ENCODE results near the gene EPHA7. TPM values are rescaled to one million over a fixed set of nuclear protein-coding genes. Genes with fewer than 3 reads are reported as not detected.

The EPHA7 gene
- total RNA-seq = not detected

GRCh38 chr6:93419304-93420162 lies at the start of gene EPHA7:
TSS of gene EPHA7 (minus strand) at chr6:93419559. CDS start at chr6:93419341, 218 bp downstream.
- peaks cover 46% of the 10 kb centered on the region for H3K27me3 Mint-ChIP-seq
- intact Hi-C loops (cut with micrococcal nuclease) = no loop called here
- ChIA-PET POLR2A (no interaction called here), CTCF (no interaction called here)
- no peaks in the 10 kb centered on the region for H3K9me3 Mint-ChIP-seq
- ATAC-seq = peak; percentile 91
- H3K27ac Mint-ChIP-seq = no peak within 1 kb of the TSS
- peaks cover 2% of the 10 kb centered on the region for H3K36me3 Mint-ChIP-seq (ENCODE audit: low read depth)
- peaks cover 16% of the 10 kb centered on the region for H3K4me1 Mint-ChIP-seq (ENCODE audit: low read depth)
- DNase-seq = peak; percentile 46
- H3K4me3 Mint-ChIP-seq = peak within 1 kb of the TSS; percentile 69
- no peak for TF ChIP-seq CTCF (IDR thresholded peaks at IDR 0.05)

- POLR2A ChIA-PET = no interaction called here
- Mint-ChIP-seq H3K27ac (no peak overlapping the region), H3K4me3 (no peak overlapping the region), H3K36me3 (ENCODE audit: low read depth) (no peaks in the 10 kb centered on the region), H3K27me3 (no peaks in the 10 kb centered on the region), H3K4me1 (ENCODE audit: low read depth) (no peaks in the 10 kb centered on the region), H3K9me3 (peaks cover 2% of the 10 kb centered on the region)
- DNase-seq (no peak), ATAC-seq (no peak)
- intact Hi-C loops (cut with micrococcal nuclease) = no loop called here
- CTCF ChIA-PET = no interaction called here
- TF ChIP-seq CTCF (IDR thresholded peaks at IDR 0.05) = no peak
Measured at GRCh38 chr6:93468291-93468690, 48.9 kb upstream of the EPHA7 start.

GRCh38 chr6:93454533-93454932 lies 35.2 kb upstream of the EPHA7 start:
- TF ChIP-seq CTCF (IDR thresholded peaks at IDR 0.05) = no peak
- H3K27me3 Mint-ChIP-seq = no peaks in the 10 kb centered on the region
- H3K36me3 Mint-ChIP-seq (ENCODE audit: low read depth) = no peaks in the 10 kb centered on the region
- no peaks in the 10 kb centered on the region for H3K4me1 Mint-ChIP-seq (ENCODE audit: low read depth)
- H3K4me3 Mint-ChIP-seq = no peak overlapping the region
- no peak for DNase-seq
- POLR2A ChIA-PET = no interaction called here
- H3K27ac Mint-ChIP-seq = no peak overlapping the region
- no peak for ATAC-seq
- intact Hi-C loops (cut with micrococcal nuclease) = no loop called here
- H3K9me3 Mint-ChIP-seq = peaks cover 2% of the 10 kb centered on the region
- CTCF ChIA-PET = no interaction called here

GRCh38 chr6:93453956-93454355 lies 34.6 kb upstream of the EPHA7 start:
- Mint-ChIP-seq H3K36me3 (ENCODE audit: low read depth) (no peaks in the 10 kb centered on the region), H3K4me1 (ENCODE audit: low read depth) (no peaks in the 10 kb centered on the region), H3K27me3 (no peaks in the 10 kb centered on the region), H3K4me3 (no peak overlapping the region), H3K9me3 (peaks cover 2% of the 10 kb centered on the region), H3K27ac (no peak overlapping the region)
- no peak for DNase-seq
- intact Hi-C loops (cut with micrococcal nuclease) = no loop called here
- ATAC-seq = no peak
- ChIA-PET POLR2A (no interaction called here), CTCF (no interaction called here)
- no peak for TF ChIP-seq CTCF (IDR thresholded peaks at IDR 0.05)

- ChIA-PET CTCF (no interaction called here), POLR2A (no interaction called here)
- intact Hi-C loops (cut with micrococcal nuclease) = no loop called here
- no peak for TF ChIP-seq CTCF (IDR thresholded peaks at IDR 0.05)
- Mint-ChIP-seq H3K4me1 (ENCODE audit: low read depth) (no peaks in the 10 kb centered on the region), H3K9me3 (peaks cover 2% of the 10 kb centered on the region), H3K36me3 (ENCODE audit: low read depth) (no peaks in the 10 kb centered on the region), H3K27ac (no peak overlapping the region), H3K4me3 (no peak overlapping the region), H3K27me3 (no peaks in the 10 kb centered on the region)
- DNase-seq (no peak), ATAC-seq (no peak)
Measured at GRCh38 chr6:93447874-93448273, 28.5 kb upstream of the EPHA7 start.
